Right kidney (tissue), 1 donor: ENCODE measurements around the gene COLGALT1.

ENCODE experiments used
- DNase-seq: peaks from one replicate; pipeline ENCODE4 v3.0.0-alpha.2; 2016

Gene COLGALT1

DNA sequence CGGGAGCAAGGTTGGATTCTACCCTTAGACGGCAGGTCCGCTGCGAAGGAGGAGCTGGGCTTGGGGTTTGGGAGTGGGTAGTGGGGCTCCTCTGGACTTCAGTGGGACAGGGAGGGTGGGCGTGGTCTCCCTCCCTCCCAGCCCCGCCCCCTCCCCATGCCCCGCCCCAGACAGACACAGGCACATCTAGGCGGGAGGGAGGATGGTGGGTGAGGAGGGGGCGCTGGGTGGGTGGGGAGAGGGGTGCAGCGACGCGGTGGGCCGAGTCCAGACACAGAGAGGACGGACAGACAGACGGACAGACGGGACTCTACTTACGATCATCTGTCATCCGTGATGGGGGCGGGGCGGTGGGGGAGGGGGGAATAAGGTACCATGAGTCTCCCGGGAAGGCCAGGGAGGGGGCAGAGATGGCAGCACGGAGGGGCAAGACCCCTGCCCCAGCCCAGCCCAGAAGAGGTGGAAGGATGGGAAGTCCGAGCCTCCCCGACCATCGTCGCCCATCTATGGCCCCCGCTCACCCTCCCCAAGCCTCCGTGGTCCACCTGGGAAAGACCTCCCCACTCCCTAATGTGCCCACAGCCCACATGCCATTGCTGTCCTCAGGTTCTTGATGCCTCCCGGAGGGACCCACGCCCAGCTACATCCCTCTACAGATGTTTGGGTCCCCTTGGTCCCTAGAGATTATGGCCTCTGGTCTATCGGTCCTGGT, 67.9 kb downstream of the COLGALT1 start:
- no peak for DNase-seq

DNA sequence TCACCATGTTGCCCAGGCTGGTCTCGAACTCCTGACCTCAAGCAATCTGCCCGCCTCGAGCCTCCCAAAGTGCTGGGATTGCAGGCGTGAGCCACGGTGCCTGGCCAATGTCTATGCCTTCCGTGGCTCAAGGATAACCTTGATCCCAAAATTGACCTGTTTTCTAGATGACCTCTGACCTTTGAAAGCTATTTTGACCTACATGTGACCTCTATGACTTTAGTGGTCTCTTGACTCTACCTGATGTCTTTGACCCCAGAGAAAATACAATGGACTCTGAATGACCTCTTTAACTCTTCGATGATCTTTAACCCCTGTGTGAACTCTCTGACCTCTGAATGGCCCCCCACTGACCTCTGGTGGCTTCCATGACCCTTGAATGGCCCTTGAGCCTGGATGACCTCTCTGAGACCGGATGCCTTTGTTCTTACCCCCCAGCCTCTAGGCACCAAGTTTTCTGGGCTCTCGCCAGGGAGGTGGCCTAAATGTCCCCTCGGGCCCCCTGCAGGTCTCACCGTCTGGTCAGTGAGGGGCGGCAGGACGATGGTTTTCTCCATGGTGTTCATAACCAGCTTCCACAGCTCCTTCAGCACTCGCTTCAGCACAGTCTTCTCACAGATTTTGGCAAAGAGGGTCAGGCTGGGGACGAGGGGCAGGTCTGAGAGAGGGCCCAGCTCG, 69.0 kb downstream of the COLGALT1 start:
- no peak for DNase-seq

DNA sequence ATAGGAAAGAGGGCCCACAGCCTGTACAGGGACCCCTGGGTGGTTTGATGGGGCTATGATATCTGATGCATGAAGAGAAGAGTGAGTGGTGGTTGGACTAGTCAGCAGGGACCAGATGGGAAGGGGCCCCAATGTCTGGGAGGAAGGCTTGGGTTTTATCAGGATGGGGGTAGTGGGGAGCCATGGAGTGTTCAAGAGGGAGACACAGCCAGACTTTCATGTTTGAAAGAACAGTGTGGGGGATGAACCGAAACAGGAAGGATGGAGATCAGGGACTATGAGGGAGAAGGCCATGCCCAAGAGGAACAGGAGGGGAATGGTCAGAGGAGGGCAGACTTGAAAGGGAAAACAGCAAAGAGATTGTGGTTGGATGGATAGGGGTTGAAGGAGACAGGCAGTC, 69.6 kb downstream of the COLGALT1 start:
- DNase-seq = no peak

DNA sequence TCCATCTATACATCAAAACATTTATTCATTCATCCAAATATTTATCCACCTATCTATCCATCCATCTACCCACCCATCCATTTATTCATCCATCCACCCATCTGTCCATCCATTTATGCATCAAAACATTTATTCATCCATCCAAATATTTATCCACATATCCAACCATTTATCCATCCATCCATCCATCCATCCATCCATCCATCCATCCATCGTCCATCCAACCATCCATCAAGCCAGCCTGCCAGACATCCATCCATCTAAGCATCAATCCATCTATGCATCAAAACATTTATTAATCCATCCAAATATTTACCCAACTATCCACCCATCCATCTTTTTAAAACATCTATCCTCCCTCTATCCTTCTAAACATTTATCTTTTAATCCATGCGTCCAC, 70.5 kb downstream of the COLGALT1 start:
- no peak for DNase-seq

DNA sequence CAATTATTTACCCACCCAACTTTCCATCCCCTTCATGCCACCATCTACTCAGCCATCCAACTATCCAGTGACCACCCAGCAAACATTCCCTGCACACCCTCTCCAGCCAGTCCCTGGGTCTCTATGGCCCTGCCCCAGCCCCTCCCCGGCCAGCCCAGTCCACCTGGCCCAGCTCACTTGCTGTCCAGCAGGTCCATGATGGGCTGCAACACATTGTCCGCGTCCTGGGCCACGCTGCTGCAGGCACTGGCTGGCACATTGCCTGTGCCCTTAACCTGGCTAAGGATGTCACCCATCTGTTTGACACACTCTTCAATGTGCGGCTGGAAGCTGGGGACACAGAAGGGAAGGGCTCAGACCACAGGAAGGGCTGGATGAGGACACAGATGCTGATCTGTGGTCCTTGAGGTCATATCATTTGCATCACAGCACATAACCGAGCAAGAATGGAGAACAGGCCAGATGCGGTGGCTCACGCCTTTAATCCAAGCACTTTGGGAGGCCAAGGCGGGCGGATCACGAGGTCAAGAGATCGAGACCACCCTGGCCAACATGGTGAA, 71.1 kb downstream of the COLGALT1 start:
- no peak for DNase-seq

DNA sequence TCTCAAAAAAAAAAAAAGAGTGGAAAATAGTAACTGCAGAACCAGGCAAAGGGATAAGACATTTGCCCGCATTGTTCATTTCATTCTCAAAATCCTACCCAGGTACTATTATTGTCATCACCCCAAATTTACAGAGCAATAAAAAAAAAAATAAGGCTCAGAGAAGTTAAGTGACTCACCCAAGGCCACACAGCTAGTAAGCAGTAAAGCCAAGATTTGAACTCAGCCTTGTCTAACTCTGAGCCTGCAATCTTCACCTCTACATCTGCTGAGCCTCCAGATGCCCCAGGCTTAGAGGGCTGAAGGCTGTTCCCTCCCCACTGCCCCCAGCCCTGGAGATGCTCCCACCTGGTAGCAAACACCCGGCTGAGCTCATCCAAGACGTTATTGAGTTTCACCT, 71.7 kb downstream of the COLGALT1 start:
- no peak for DNase-seq

DNA sequence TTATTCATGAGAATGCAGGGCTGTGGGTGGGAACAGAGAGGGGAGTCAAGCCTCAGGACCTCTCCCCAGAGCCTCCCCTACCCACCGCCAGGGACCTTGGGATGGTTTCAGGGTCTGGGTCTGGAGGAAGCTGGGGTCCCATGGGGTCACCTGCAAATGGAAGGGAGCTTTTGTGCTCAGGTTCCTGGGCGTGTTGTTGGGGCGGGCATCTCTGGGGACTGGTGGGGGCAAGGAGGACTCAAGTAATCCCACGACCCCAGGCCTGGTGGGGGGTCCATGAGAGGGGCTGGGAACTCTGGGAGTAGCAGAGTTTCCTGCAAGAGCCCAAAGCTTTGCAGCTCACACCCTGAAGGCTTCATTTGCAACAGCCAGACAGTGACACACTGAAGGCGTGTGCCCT, 72.5 kb downstream of the COLGALT1 start:
- DNase-seq = no peak

DNA sequence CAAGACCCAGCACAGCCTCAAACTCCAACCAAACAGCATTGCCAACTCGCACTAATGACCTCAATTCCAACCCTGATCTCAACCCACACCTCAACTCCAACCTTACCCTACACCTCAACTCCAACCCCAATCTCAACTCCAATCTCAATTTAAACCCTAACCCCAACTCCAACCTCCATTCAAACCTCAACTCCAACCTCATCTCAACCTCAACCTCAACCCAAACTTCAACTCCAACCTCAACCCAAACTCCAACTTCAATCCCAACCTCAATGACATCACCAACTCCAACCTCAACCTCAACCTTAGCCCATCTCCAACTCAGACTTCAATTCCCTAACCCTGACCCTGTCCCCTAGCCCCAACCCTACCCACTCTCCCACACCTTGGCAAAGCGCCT, 74.3 kb downstream of the COLGALT1 start:
- no peak for DNase-seq

DNA sequence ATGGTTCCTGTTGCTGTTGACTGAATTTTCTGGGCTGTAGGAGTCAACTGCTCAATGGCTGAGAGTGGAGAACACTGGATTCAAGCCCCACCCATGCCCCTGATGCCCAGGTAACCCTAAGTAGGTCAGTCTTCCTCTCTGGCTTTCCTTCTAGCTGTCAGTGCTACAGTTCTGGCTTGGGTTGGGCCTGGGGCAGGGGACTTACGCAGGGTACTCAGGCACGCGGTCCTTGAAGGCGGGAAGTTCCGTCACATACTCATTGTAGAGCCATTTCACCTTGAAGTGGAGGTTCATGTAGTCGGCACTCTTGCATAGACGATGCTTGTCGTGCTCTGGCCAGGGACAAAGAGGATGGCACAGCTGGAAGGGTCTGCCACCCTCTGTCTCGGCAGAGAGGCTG, 77.1 kb downstream of the COLGALT1 start:
- no peak for DNase-seq
